ENCODE data around the gene SHH. TPM values are rescaled to one million over a fixed set of nuclear protein-coding genes. Genes with fewer than 3 reads are reported as not detected.

SHH gene
- total RNA-seq, 4 donors from 2014 or later = 1.4 to 2.5 (median 2.1) TPM; not detected in 1

- no peak for DNase-seq
- Histone ChIP-seq H3K27me3 (peaks cover 0 to 14% of the 10 kb centered on the region in 2 donors), H3K36me3 (no peaks in the 10 kb centered on the region), H3K9me3 (no peaks in the 10 kb centered on the region), H3K4me1 (peaks cover 0 to 41% (median 21%) of the 10 kb centered on the region in 4 donors), H3K4me3 (no peak overlapping the region), H3K27ac (no peak overlapping the region)
- TF ChIP-seq POLR2A (IDR thresholded peaks at IDR 0.05) (no peak), CTCF (IDR thresholded peaks at IDR 0.05) (no peak)
These were observed 10.0 kb downstream of the SHH start for GRCh38 chr7:155802291-155802690.

- no peaks in the 10 kb centered on the region for H3K9me3 ChIP-seq
- peaks cover 0 to 39% (median 18%) of the 10 kb centered on the region in 4 donors for H3K4me1 ChIP-seq
- H3K27ac ChIP-seq = no peak overlapping the region
- TF ChIP-seq POLR2A (IDR thresholded peaks at IDR 0.05) = no peak
- no peak for TF ChIP-seq CTCF (IDR thresholded peaks at IDR 0.05)
- peak in 1 of 3 donors; percentile 43 for DNase-seq
- H3K36me3 ChIP-seq = no peaks in the 10 kb centered on the region
- peaks cover 0 to 10% of the 10 kb centered on the region in 2 donors for H3K27me3 ChIP-seq
- H3K4me3 ChIP-seq = no peak overlapping the region
These were observed 11.5 kb downstream of the SHH start for GRCh38 chr7:155800741-155801267.

GRCh38 chr7:155800301-155800700, 12.0 kb downstream of the SHH start:
- peak in 1 of 3 donors; percentile 31 for DNase-seq
- Histone ChIP-seq H3K4me3 (no peak overlapping the region), H3K9me3 (no peaks in the 10 kb centered on the region), H3K27ac (no peak overlapping the region), H3K36me3 (no peaks in the 10 kb centered on the region), H3K27me3 (peaks cover 0 to 8% of the 10 kb centered on the region in 2 donors), H3K4me1 (peaks cover 0 to 34% (median 13%) of the 10 kb centered on the region in 4 donors)
- TF ChIP-seq POLR2A (IDR thresholded peaks at IDR 0.05) (no peak), CTCF (IDR thresholded peaks at IDR 0.05) (no peak)

GRCh38 chr7:155799514-155799913, 12.7 kb downstream of the SHH start:
- H3K27me3 ChIP-seq = no peaks in the 10 kb centered on the region
- H3K36me3 ChIP-seq = no peaks in the 10 kb centered on the region
- TF ChIP-seq CTCF (IDR thresholded peaks at IDR 0.05) = no peak
- TF ChIP-seq POLR2A (IDR thresholded peaks at IDR 0.05) = no peak
- no peak overlapping the region for H3K27ac ChIP-seq
- no peak overlapping the region for H3K4me3 ChIP-seq
- peaks cover 0 to 26% (median 9%) of the 10 kb centered on the region in 4 donors for H3K4me1 ChIP-seq
- peak in 1 of 3 donors; percentile 12 for DNase-seq
- H3K9me3 ChIP-seq = no peaks in the 10 kb centered on the region

GRCh38 chr7:155798673-155799439, 13.4 kb downstream of the SHH start:
- Histone ChIP-seq H3K9me3 (no peaks in the 10 kb centered on the region), H3K27ac (no peak overlapping the region), H3K4me1 (peaks cover 0 to 19% (median 5%) of the 10 kb centered on the region in 4 donors), H3K4me3 (no peak overlapping the region), H3K36me3 (no peaks in the 10 kb centered on the region), H3K27me3 (no peaks in the 10 kb centered on the region)
- DNase-seq = peak in 1 of 3 donors; percentile 20
- TF ChIP-seq POLR2A (IDR thresholded peaks at IDR 0.05) = no peak
- TF ChIP-seq CTCF (IDR thresholded peaks at IDR 0.05) = no peak
